OCI-LY1 (cell line): ENCODE data around the gene POLR2C.

Experiments
- H2AFZ ChIP-seq: fragments of 200-600 bp; sonication (generic), shearing (Covaris generic); 2 replicates; pipeline ENCODE4 v1.6.0; 2014; ENCODE audit warnings: antibody characterized with exemption, mild to moderate bottlenecking, low read length
- H3F3A ChIP-seq: fragments of 200-600 bp; sonication (generic), shearing (Covaris generic); 2 replicates; pipeline ENCODE4 v1.6.0; 2014; ENCODE audit warnings: mild to moderate bottlenecking, antibody characterized with exemption, low read length, moderate library complexity; ENCODE audit not compliant: insufficient read depth
- H3K27ac ChIP-seq: fragments of 200-600 bp; sonication (generic); 2 replicates; pipeline ENCODE4 v1.5.1; 2014; ENCODE audit warnings: low read length, mixed run types, mild to moderate bottlenecking, low read depth; ENCODE audit not compliant: poor library complexity, severe bottlenecking
- H3K27me3 ChIP-seq: fragments of 200-600 bp; sonication (generic); 2 replicates; pipeline ENCODE4 v1.6.0; 2014; ENCODE audit warnings: antibody characterized with exemption, mild to moderate bottlenecking, low read length, moderate library complexity; ENCODE audit not compliant: insufficient read depth
- H3K36me3 ChIP-seq: fragments of 200-600 bp; sonication (generic); 2 replicates; pipeline ENCODE4 v1.6.1; 2014; ENCODE audit warnings: mild to moderate bottlenecking, antibody characterized with exemption, low read length, moderate library complexity, mixed read lengths; ENCODE audit not compliant: insufficient read depth
- H3K4me1 ChIP-seq: fragments of 200-600 bp; sonication (generic); 2 replicates; pipeline ENCODE4 v1.5.1; 2014; ENCODE audit warnings: mild to moderate bottlenecking, low read length, moderate library complexity; ENCODE audit not compliant: insufficient read depth, severe bottlenecking
- H3K4me2 ChIP-seq: fragments of 200-600 bp; sonication (generic), shearing (Covaris generic); 2 replicates; pipeline ENCODE4 v1.6.1; 2014; ENCODE audit warnings: low read length
- H3K4me3 ChIP-seq: fragments of 200-600 bp; sonication (generic); 2 replicates; pipeline ENCODE4 v1.5.1; 2014; ENCODE audit warnings: low read length, low read depth, mild to moderate bottlenecking, mixed read lengths; ENCODE audit not compliant: poor library complexity, severe bottlenecking
- H3K79me2 ChIP-seq: fragments of 200-600 bp; shearing (Covaris generic); 2 replicates; pipeline ENCODE4 v1.6.1; 2016; ENCODE audit warnings: mixed run types, low read length, mixed read lengths; ENCODE audit not compliant: insufficient read depth
- H3K9ac ChIP-seq: fragments of 200-600 bp; sonication (generic), shearing (Covaris generic); 2 replicates; pipeline ENCODE4 v1.6.1; 2014; ENCODE audit warnings: mild to moderate bottlenecking, low read length, mixed read lengths
- H3K9me2 ChIP-seq: fragments of 200-600 bp; sonication (generic), shearing (Covaris generic); 2 replicates; pipeline ENCODE4 v1.6.1; 2014; ENCODE audit warnings: low read depth, mild to moderate bottlenecking, low read length, mixed read lengths
- H3K9me3 ChIP-seq: fragments of 200-600 bp; shearing (Covaris generic); 2 replicates; pipeline ENCODE4 v1.6.1; 2014; ENCODE audit warnings: low read length, mixed read lengths
- H4K20me1 ChIP-seq: fragments of 200-600 bp; sonication (generic), shearing (Covaris generic); 2 replicates; pipeline ENCODE4 v1.6.0; 2016; ENCODE audit warnings: mild to moderate bottlenecking, low read length; ENCODE audit not compliant: insufficient read depth
- EZH2 ChIP-seq: fragments of 200-600 bp; sonication (generic), shearing (Covaris generic); IDR thresholded peaks from 2 replicates; pipeline ENCODE4 v1.8.0; 2017; ENCODE audit warnings: borderline replicate concordance, mixed run types, mild to moderate bottlenecking, antibody characterized with exemption, low read length, moderate library complexity, mixed read lengths
- TF ChIP-seq, protein P1 (sequence below): fragments of 200-600 bp; sonication (generic), shearing (Covaris generic); IDR thresholded peaks from 2 replicates; pipeline ENCODE4 v1.5.1; 2017; ENCODE audit warnings: mild to moderate bottlenecking, antibody characterized with exemption, low read length, moderate library complexity, mixed read lengths

POLR2C gene

GRCh38 chr16:57514371-57514770 is 51.9 kb downstream of the POLR2C start:
- H4K20me1 ChIP-seq, result no peaks in the 10 kb centered on the region
- H3K27me3 ChIP-seq, result peaks cover 5% of the 10 kb centered on the region; the same call in 1 of the 2 replicates
- no peaks in the 10 kb centered on the region for H3K9me3 ChIP-seq
- H3K27ac ChIP-seq, result no peak overlapping the region
- no peaks in the 10 kb centered on the region for H3K9me2 ChIP-seq
- no peak overlapping the region for H3K4me3 ChIP-seq
- H2AFZ ChIP-seq, result no peak overlapping the region
- no peak overlapping the region for H3K9ac ChIP-seq
- no peak overlapping the region for H3K4me2 ChIP-seq
- no peaks in the 10 kb centered on the region for H3F3A ChIP-seq
- no peak for TF ChIP-seq EZH2
- TF ChIP-seq, protein P1, sequence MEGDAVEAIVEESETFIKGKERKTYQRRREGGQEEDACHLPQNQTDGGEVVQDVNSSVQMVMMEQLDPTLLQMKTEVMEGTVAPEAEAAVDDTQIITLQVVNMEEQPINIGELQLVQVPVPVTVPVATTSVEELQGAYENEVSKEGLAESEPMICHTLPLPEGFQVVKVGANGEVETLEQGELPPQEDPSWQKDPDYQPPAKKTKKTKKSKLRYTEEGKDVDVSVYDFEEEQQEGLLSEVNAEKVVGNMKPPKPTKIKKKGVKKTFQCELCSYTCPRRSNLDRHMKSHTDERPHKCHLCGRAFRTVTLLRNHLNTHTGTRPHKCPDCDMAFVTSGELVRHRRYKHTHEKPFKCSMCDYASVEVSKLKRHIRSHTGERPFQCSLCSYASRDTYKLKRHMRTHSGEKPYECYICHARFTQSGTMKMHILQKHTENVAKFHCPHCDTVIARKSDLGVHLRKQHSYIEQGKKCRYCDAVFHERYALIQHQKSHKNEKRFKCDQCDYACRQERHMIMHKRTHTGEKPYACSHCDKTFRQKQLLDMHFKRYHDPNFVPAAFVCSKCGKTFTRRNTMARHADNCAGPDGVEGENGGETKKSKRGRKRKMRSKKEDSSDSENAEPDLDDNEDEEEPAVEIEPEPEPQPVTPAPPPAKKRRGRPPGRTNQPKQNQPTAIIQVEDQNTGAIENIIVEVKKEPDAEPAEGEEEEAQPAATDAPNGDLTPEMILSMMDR, result no peak
- no peaks in the 10 kb centered on the region for H3K36me3 ChIP-seq
- no peaks in the 10 kb centered on the region for H3K79me2 ChIP-seq
- H3K4me1 ChIP-seq, result no peaks in the 10 kb centered on the region

- Histone ChIP-seq H3K27me3 (0 out of 2 replicates have a peak, but pooled peaks cover 5% of the 10 kb centered on the region), H3K4me3 (no peak overlapping the region), H3K9ac (no peak overlapping the region), H3K36me3 (no peaks in the 10 kb centered on the region), H3K4me1 (no peaks in the 10 kb centered on the region), H3F3A (no peaks in the 10 kb centered on the region), H4K20me1 (no peaks in the 10 kb centered on the region), H3K79me2 (no peaks in the 10 kb centered on the region), H3K9me2 (no peaks in the 10 kb centered on the region), H3K4me2 (no peak overlapping the region), H2AFZ (no peak overlapping the region), H3K27ac (no peak overlapping the region), H3K9me3 (no peaks in the 10 kb centered on the region)
- TF ChIP-seq EZH2, result no peak
- TF ChIP-seq, protein P1, result no peak
These were observed 52.5 kb downstream of the POLR2C start for GRCh38 chr16:57514791-57515600.

- TF ChIP-seq EZH2, result no peak
- TF ChIP-seq, protein P1, result no peak
- H3K36me3 ChIP-seq, result no peaks in the 10 kb centered on the region
- H3K27me3 ChIP-seq, result no peaks in the 10 kb centered on the region
- H3K4me3 ChIP-seq, result no peak overlapping the region
- H3K9me2 ChIP-seq, result no peaks in the 10 kb centered on the region
- no peak overlapping the region for H3K4me2 ChIP-seq
- H4K20me1 ChIP-seq, result no peaks in the 10 kb centered on the region
- no peak overlapping the region for H3K9ac ChIP-seq
- no peak overlapping the region for H3K27ac ChIP-seq
- H3K79me2 ChIP-seq, result no peaks in the 10 kb centered on the region
- H3F3A ChIP-seq, result no peaks in the 10 kb centered on the region
- H3K9me3 ChIP-seq, result no peaks in the 10 kb centered on the region
- no peaks in the 10 kb centered on the region for H3K4me1 ChIP-seq
- H2AFZ ChIP-seq, result no peak overlapping the region
These were observed 53.8 kb downstream of the POLR2C start for GRCh38 chr16:57516176-57516725.
